Activated naive CD4-positive, alpha-beta T cell treated with anti-CD3 and anti-CD28 coated beads, Interleukin-2, amount 50 U/mL, for 72 hours (primary cell): Measurements from ENCODE around the gene BHMT. TPM values are rescaled to one million over a fixed set of nuclear protein-coding genes. Genes with fewer than 3 reads are reported as not detected.

Experiments used
- ATAC-seq, 2 donors: fragments of 150-1000 bp; cut with Tn5 transposase; 2 replicates each; pipeline ENCODE4 v1.10.0; 2021; ENCODE audit warnings: mild to moderate bottlenecking in 2 of 2, moderate library complexity in 2 of 2
- DNase-seq, 2 donors: peaks; one replicate each; pipeline ENCODE4 v3.0.0; 2021 to 2022; ENCODE audit warnings: low spot score in 2 of 2
- H3K27ac Mint-ChIP-seq, 2 donors: one replicate each; pipeline ENCODE4 v1.8.0; 2022; ENCODE audit warnings: mild to moderate bottlenecking in 2 of 2, mixed read lengths in 2 of 2
- H3K36me3 Mint-ChIP-seq, 2 donors: one replicate each; pipeline ENCODE4 v1.8.0; 2022; ENCODE audit warnings: mixed read lengths in 2 of 2
- H3K9me3 Mint-ChIP-seq, 2 donors: one replicate each; pipeline ENCODE4 v1.8.0; 2022; ENCODE audit warnings: mixed read lengths in 2 of 2
- total RNA-seq, 2 donors: library from RNA; stranded (reverse); gene quantifications; one replicate each; pipeline ENCODE4 v1.2.3, GENCODE V29; 2022

Gene BHMT
- total RNA-seq, 2 donors from 2014 or later, result not detected

- Mint-ChIP-seq H3K27ac (peak overlapping the region in 1 of 2 donors; percentile 50), H3K36me3 (peaks cover 0 to under 1% of the 10 kb centered on the region in 2 donors), H3K9me3 (no peaks in the 10 kb centered on the region)
Observed at GRCh38 chr5:79107020-79107796, 4.4 kb upstream of the BHMT start.

DNA sequence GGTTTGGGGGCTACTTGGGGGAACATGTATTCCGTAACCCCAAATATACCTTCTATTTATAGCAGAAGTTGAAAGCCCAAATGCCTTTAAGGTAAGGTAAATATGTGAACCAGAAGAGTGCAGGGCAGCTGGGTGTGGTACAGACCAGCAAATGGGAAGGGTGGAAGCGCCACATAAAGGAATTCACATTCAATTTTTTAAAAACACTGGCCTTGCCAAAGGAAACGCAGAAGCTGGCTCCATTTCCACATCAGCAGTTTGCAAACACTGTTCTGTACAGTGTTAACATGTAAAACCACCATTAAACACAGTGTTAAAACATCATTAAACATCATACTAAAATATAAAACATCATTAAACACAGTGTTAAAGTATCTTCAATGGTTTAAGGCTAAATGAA, 3.5 kb upstream of the BHMT start:
- DNase-seq, result no peak
- Mint-ChIP-seq H3K9me3 (no peaks in the 10 kb centered on the region), H3K36me3 (no peaks in the 10 kb centered on the region), H3K27ac (no peak overlapping the region)
- no peak for ATAC-seq

More at GRCh38 chr5:79107020-79107796, 4.4 kb upstream of the BHMT start:
- no peak for ATAC-seq
- DNase-seq, result no peak

GRCh38 chr5:79108792-79109191, 2.8 kb upstream of the BHMT start:
- Mint-ChIP-seq H3K27ac (no peak overlapping the region), H3K9me3 (no peaks in the 10 kb centered on the region), H3K36me3 (no peaks in the 10 kb centered on the region)
- ATAC-seq (no peak), DNase-seq (no peak)

GRCh38 chr5:79109527-79110492, 1.8 kb upstream of the BHMT start:
- DNase-seq, result peak in 1 of 2 donors; percentile 12

DNA sequence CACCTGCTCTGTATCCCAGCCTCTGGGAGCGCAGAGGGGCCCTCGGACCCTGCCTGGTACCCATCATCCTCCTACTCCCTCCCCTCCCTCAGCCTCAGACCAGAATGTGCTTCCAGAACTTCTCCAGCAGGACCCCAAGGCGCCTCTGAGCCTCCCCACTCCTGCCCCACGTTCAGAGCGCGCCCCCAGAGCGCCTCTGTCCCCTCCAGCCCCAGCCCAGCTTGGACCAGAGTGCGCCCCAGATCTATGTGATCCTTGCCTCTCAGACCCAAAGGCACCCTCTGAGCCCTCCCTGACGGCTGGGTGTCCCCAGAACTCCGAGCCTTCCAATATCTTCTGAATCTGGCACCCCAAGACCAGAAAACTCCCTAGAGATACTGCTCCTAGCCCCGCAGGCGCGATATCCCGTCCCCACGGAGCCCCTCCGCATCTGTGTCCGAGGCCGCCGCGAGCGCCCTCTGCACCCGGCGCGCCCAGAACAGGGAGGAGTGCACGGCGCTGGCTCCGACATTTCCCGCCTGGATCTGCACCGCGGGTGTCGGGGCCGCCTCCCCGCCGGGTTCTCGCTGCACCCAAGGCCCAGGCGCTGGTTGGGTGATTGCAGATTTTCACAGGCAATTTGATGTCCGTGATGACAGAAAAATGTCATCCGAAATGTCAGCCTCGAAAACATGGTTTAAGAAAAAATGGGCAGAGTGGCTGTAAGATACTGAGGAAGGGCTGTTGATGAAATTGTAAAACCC, 522 bp downstream of the BHMT start:
- Mint-ChIP-seq H3K9me3 (no peaks in the 10 kb centered on the region), H3K36me3 (no peaks in the 10 kb centered on the region), H3K27ac (no peak overlapping the region)
- DNase-seq, result no peak
- no peak for ATAC-seq

More at GRCh38 chr5:79109527-79110492, 1.8 kb upstream of the BHMT start:
- Mint-ChIP-seq H3K27ac (no peak overlapping the region), H3K9me3 (no peaks in the 10 kb centered on the region), H3K36me3 (no peaks in the 10 kb centered on the region)
- peak; percentile 63 to 69 for ATAC-seq

DNA sequence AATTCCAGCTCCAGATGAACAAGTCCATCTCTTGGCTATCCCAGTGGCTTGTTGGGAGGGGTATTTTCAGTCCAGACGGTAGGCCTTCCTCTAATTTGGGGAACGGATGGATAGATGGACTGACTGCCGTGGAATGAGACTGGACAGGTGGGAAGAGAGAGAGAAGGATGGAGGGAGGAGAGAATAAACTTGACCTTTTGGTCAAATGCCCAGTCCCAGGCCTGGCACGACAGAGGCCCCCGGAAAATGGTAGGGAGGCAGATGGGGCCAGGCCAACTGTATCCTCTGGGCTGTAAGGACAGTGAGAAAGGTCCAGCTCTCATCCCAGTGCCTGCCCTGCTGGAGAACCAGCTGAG, 1.1 kb downstream of the BHMT start:
- no peak for ATAC-seq
- Mint-ChIP-seq H3K36me3 (no peaks in the 10 kb centered on the region), H3K9me3 (no peaks in the 10 kb centered on the region), H3K27ac (no peak overlapping the region)
- DNase-seq, result no peak

GRCh38 chr5:79119486-79119885, 7.9 kb downstream of the BHMT start:
- ATAC-seq (no peak), DNase-seq (no peak)
- no peaks in the 10 kb centered on the region for H3K36me3 Mint-ChIP-seq
- no peaks in the 10 kb centered on the region for H3K9me3 Mint-ChIP-seq
- no peak overlapping the region for H3K27ac Mint-ChIP-seq

GRCh38 chr5:79120221-79120620, 8.6 kb downstream of the BHMT start:
- peak in 1 of 2 donors; percentile 46 for ATAC-seq
- no peaks in the 10 kb centered on the region for H3K36me3 Mint-ChIP-seq
- no peak for DNase-seq

DNA sequence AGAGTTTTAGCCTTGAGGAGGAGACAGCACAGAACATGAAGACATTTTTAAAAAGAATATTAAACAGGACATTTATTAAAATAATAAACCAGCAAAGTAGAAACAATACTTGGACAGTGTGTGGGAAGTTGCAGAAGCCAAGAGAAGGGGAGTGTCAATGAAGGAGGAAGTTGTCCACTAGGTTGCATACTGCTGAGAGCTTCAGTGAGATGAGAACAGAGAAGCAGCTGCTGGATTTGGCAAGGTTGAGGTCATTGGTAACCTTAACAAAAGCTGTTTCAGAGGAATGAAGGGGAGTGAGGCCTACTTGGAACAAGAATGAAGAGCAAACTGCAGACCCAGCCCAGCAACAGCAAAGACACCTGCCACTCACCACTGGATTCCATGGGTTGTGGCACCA, 11.4 kb downstream of the BHMT start:
- ATAC-seq (no peak), DNase-seq (no peak)
- no peak overlapping the region for H3K27ac Mint-ChIP-seq
- H3K36me3 Mint-ChIP-seq, result no peaks in the 10 kb centered on the region
- no peaks in the 10 kb centered on the region for H3K9me3 Mint-ChIP-seq

More at GRCh38 chr5:79120221-79120620, 8.6 kb downstream of the BHMT start:
- Mint-ChIP-seq H3K27ac (no peak overlapping the region), H3K9me3 (no peaks in the 10 kb centered on the region)

- ATAC-seq (no peak), DNase-seq (no peak)
- Mint-ChIP-seq H3K9me3 (no peaks in the 10 kb centered on the region), H3K27ac (no peak overlapping the region), H3K36me3 (no peaks in the 10 kb centered on the region)
Observed at GRCh38 chr5:79124607-79125006, 13.0 kb downstream of the BHMT start.

DNA sequence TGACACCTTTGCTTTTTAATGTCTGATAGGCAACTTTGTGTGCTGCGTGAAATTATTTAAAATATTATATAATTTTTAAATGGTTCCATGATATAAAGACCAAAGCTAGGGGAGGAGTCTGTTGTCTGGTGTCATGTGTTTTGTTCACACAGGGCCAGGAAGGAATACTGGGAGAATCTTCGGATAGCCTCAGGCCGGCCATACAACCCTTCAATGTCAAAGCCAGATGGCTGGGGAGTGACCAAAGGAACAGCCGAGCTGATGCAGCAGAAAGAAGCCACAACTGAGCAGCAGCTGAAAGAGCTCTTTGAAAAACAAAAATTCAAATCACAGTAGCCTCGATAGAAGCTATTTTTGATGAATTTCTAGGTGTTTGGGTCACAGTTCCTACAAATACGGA, 19.2 kb downstream of the BHMT start:
- H3K36me3 Mint-ChIP-seq, result no peaks in the 10 kb centered on the region
- DNase-seq (no peak), ATAC-seq (no peak)
- no peak overlapping the region for H3K27ac Mint-ChIP-seq
- no peaks in the 10 kb centered on the region for H3K9me3 Mint-ChIP-seq

DNA sequence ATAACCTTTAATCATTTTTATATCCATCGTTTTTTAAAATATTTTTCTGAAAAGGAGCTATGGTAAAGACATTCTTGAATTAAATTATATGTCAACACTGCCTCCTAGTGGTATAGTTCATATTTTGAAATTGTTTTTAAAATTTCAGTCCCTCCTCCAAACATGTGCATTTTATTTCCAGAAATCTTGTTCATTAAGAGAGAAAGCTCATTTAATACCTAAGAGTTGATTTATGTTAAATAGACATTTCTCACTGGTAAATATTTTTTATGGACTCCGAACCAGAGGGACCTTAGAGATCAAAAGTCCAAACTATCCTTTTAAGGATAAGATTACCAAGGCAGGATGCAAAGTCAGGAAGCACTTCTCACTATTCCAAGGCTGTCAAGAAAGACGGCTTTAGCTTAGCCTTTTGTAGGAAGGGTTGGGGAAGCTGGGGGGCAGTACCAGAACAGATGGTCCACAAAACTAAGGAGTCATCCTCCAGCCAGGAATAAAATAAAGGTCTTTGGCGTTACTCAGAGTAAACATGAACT, 21.6 kb downstream of the BHMT start:
- no peaks in the 10 kb centered on the region for H3K36me3 Mint-ChIP-seq
- H3K27ac Mint-ChIP-seq, result peak overlapping the region; percentile 55 to 85
- no peaks in the 10 kb centered on the region for H3K9me3 Mint-ChIP-seq
- peak; percentile 46 to 50 for ATAC-seq
- DNase-seq, result peak in 1 of 2 donors; percentile 5

GRCh38 chr5:79133657-79134451, 22.2 kb downstream of the BHMT start:
- ATAC-seq, result peak; percentile 82 to 88
- H3K36me3 Mint-ChIP-seq, result no peaks in the 10 kb centered on the region
- DNase-seq, result peak; percentile 56 to 71
- H3K27ac Mint-ChIP-seq, result peak overlapping the region; percentile 85 to 96
- no peaks in the 10 kb centered on the region for H3K9me3 Mint-ChIP-seq

DNA sequence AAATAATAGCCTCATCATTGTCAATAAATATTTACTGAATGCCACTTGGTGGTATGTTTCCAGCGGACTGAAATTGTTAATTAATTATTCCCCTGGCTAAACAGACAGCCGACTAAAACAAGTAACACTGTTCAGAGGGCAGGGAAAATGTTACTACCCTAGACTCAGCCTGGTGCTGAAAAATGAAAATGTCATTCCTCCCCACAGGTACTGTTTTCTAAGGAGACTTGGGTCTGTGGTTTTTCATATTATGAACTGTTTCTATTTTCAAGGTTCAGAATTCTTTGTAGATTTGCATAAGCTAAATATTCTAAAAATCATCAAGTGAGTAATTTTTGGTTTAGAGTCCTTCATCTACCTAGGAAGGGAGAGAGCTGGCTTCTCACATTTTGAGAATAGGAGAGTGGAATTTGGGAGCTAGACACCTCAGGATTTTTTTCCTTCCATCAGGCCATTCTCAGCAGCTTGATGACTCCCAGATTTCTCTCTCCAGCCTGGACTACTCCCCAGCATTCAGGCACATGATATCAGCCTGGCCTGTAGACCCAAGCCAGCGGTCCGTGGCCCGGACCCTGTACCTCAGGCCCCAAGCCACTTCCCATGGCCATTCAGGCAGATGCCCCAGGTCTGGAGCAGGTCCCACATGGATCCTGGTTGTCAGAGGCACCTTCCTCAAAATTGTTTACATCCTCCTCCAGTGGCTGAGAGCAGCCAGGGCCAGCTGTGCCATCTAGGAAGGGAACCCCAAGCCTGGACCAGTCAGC, 24.4 kb downstream of the BHMT start:
- ATAC-seq, result peak in 1 of 2 donors; percentile 59
- H3K9me3 Mint-ChIP-seq, result no peaks in the 10 kb centered on the region
- no peak overlapping the region for H3K27ac Mint-ChIP-seq

GRCh38 chr5:79136618-79137017, 25.0 kb downstream of the BHMT start:
- no peak for ATAC-seq
- no peak overlapping the region for H3K27ac Mint-ChIP-seq
- no peaks in the 10 kb centered on the region for H3K9me3 Mint-ChIP-seq
- DNase-seq, result no peak
- peaks cover 0 to 9% of the 10 kb centered on the region in 2 donors for H3K36me3 Mint-ChIP-seq

More for the DNA sequence above, 24.4 kb downstream of the BHMT start:
- no peak for DNase-seq
- H3K36me3 Mint-ChIP-seq, result peaks cover 0 to 7% of the 10 kb centered on the region in 2 donors
